HG03045 (cell line): ENCODE measurements around the gene CMSS1.

Experiments used
- ATAC-seq: cut with Tn5 transposase; IDR thresholded peaks from one replicate; pipeline ENCODE4 v1.9.1; 2021; ENCODE audit warnings: mild to moderate bottlenecking, moderate library complexity; ENCODE audit not compliant: unreplicated experiment

Gene CMSS1

DNA sequence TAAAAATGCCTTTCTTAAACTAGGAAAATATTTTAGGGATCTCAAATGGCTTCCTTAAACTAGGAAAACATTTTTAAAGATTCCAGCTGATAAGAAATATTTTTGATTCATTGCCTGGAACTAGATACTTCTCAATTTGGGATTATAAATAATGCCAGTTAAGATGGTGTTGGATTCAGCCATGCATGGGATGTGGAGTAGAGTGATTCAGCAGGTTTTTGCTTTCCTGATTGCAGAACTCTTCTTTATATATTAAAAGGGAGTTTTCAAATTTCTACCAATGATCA lies 281.1 kb downstream of the CMSS1 start:
- no peak for ATAC-seq

DNA sequence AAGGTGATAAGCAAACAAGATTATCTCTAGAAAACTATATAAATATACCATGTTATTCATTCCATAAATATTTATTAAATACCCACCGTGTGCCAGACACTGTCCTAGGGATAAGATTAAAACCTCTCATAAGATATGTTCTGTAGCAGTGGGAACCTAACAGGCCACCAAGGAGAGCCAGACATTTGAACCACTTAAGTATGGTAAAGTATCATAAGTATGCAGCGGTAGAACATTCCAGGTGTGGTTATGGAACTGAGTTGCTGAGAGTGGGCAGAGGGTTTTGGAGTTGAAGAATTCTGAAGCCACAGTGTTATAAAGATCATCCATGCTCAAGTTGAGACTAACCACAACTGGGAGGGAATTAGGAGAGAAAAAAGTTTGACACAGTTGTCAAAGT lies 282.0 kb downstream of the CMSS1 start:
- ATAC-seq, result no peak

DNA sequence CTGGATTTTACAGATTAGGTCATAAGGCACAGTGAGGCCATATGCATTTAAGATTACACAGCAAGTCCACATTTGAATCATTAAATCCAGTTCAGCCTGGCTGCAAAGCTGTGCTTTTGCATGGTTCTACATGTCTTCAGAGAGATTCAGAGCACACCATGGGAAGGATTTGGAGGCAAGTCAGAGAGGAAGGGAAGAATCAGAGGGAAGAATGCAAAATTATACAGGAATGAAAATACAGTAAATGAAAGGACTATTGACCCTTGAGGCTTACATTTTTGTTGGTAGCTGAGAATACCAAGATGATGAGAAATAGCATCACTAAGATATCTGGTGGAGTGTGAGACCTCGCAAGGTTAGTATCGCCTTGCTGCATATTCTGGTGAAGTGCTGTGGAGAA lies 282.8 kb downstream of the CMSS1 start:
- ATAC-seq, result no peak

DNA sequence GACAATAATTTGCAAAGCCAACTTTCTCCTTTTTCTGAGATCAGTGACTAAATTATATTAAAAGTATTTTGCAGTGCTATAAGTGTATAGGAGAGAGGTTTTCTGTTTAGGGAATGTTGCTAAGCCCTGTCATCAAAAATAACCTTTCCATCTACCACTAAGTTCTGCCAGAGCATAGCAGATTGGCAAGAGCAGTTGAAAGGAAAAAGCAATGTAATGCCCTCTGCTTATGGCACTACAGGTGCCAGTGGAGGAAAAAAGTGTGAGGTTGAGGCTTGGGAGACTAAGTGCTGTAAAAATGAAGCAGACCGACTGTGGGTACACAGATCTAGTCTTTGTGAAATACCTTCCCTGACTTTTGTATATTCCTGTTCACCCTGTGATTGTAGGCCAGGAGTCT lies 285.1 kb downstream of the CMSS1 start:
- ATAC-seq, result no peak

DNA sequence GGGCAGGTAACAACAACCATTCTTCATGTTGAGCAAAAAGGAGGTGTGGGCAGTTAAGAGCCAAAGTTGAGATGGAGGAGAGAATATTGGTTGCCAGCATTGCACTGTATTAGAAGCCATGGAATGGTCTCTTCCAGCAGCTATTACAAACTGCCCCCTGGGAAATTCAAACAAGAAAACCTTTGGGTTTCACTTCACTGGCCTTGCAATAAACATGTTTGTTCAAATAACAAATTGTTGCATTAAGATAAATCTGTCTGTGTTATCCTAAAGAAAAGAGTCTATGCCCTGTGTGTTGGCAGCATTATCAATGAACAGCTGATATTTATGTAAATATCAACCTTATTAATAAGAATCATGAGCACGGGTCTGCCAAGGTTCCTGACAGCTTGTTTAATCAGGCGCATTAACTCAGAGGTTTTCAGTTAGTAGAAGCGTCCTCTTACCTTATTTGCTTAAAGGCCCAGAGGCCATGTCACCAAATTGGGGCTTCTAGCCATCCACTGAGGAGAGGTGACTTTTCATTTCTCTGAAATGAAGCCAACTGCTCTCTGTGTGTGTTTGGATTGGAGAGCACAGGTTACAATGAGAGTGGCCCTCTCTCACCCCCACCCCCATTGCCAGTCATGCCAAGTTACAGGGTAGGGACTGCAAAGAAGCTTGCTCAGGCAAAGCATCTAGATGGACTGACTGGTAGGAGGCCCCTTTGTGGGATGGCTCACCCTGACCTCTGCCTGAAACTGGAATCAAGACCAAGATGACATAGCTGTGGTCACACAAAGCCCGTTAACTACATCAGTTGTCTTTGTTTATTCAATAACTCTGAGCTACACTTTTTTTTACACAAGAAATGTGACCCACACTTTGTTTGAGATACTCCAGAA lies 286.1 kb downstream of the CMSS1 start:
- peak; percentile 94 for ATAC-seq

DNA sequence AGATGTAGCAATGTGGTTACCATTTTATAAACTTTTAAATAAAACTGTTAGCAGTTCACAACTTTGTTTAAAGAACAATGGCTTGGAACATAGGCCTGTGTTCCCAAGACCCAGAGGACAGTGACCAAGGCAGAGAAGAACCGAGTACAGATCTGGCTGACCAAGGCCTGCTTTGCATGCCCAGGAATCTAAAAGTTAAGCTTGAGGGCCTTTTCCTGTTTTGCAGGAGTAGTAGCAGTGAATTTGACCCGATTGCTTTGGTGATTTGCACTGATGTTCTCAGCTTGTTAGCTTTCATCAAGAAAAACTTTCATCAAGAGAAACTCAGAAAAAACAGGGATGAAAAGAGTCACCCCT lies 286.8 kb downstream of the CMSS1 start:
- ATAC-seq, result peak; percentile 42

DNA sequence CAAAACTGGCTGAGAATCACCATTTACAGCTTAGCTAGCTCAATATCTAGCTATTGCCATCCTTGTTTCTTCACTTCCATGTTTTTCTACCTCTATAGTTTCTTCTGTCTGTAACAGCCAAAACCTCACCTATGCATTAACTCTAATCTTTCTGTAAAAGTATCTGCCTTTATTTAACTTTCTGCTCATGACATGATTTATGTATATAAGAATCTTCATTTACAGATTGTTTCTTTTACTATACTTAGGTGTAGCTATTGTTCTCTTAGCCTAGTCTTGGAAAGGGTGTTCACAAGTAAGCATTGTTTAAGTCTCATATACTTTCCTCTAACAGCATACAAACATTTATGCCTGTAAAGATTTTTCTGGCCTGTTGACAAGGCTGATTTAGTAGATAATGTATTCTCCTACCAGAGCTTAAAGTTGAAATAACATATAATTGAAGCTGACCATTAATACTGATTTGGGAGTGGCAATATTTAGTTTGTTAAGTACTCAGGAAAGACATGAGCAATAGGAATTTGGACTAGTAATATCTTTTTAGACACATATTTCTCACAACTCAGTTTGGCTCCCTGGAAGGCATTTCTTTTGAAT lies 287.3 kb downstream of the CMSS1 start:
- ATAC-seq, result no peak

DNA sequence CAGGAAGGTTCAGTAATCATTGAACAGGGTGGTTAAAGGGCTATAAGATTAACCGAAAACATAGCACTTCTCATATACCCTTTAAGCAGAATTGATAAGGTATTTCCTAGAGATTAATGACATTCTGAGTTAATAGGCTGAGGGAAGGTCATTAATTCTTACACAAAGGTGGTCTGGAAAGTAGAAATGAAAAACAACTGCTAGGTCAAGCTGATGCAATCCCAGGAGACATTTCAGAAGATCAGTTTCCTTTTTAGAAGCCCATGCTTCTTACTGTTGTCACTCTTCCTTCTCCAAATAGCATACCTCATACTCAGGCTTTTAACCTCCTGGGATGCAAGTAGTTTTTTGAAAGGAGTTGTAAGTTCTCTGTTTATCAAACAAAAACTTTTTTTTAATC lies 287.8 kb downstream of the CMSS1 start:
- no peak for ATAC-seq

DNA sequence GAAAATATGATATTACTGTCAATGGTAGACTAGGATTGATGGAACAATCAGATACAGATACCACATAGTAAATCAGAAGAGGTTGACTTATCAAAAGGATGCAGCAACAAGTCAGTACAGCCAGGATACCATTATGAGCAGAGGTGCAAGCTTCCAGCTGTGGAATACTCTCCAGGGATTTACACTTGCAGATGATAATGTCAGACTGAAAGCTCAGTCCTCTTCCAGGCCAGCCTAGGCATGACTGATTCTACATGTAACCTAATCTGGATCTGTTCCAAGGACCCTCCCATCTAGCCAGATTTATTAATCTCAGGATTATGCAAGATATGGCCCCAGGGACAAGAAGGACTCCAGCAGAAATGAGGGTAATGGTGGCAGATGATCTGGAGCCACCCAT lies 288.4 kb downstream of the CMSS1 start:
- no peak for ATAC-seq

DNA sequence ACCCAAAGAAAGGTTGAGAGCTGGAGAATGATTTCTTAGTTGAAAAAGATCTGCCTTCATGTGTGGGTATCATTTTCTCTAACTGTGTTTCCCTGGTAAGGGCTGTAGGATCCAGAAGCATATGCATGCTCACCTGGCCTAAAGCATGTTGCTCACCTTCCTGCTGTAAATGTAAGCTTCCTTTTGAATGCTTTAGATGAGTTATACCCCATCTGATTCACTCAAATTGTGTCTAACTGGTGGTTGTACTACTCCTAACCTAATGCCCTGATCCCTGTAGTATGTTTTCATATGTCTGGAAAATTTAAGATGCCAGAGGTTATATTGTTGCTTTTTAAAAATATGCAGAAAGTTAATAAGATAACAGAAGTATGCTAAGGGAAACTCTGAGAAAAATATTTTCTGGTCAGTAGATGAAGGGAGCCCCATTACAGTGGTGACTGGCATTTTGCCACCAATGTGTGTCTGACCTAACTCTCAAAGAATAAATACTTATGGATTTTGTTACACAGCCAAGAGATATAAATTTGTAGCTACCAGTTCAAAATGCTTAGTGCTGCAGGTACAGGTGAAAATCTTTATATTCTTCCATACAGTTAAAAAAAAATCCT lies 289.0 kb downstream of the CMSS1 start:
- ATAC-seq, result no peak

DNA sequence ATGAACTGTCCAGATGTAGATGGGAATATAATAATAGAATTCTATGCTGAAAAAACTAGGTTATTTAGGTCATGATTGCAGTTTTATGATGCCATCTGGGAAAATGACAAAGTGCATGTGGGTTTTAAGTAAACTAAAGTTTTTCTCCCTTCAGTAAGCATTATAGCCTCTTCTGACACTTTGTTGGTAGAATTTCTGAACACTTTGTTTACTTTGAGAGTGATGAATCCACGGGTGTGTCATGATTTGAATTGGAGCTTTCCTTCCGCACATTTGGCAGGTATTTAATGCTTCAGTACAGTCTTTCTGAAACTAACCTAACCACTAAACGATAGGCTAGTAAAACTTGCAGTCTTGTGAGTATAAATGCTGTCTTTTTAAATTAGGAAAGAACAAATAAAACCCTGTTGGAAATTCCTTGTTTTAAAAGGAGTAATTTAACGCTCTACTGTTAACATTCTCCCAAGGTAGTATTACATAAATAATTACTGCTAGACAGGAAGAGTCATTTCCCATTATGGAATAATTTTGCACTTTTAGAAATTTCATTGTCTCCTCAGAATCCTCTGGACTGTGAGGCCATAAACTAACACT lies 289.7 kb downstream of the CMSS1 start:
- no peak for ATAC-seq

DNA sequence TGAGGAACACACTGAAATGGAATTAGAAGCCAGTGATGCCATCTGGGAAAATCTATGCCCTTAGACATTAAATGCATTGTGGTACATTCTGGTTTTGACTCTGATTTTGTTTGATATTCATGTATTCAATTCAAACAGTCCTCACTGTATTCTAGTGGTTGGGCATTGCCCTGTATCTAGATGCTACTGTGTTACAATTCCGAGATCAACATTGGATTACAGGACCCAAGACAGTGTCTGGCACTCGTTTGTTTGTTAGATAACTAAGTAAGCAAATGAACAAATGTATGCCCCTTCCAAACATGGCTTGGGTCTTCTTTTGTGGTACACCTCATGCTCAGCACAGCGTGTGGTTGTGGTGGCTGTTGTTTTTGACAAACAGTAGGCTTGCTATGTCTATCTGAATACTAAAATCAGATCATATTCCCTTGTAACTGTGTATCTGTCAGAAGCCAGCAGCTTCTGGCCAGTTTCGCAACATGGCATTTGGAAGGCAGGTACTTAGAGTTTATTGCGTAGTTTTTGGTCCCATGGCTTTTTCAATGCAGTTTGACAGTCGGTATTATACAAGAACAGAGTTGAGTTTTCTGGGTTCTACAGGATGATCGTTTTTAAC lies 290.9 kb downstream of the CMSS1 start:
- no peak for ATAC-seq

DNA sequence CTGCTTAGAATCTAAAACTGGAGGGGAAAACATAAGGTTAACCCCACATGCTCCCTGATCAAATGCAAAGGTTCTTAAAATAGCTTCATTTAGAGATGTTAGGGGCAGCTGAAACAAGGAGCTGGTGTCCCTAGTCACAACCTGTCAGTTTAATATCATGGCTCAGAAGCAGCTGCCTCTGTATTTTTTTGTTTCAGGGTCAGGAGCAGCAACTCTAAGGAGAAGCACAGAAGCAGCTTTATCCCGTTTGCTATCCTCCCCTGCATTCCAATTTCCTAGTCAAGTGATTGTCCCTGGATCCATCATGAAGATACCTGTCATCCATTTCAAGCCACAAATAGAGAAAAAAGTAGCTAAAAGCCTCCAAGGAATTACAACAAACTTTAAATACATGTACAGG lies 292.5 kb downstream of the CMSS1 start:
- ATAC-seq, result no peak

DNA sequence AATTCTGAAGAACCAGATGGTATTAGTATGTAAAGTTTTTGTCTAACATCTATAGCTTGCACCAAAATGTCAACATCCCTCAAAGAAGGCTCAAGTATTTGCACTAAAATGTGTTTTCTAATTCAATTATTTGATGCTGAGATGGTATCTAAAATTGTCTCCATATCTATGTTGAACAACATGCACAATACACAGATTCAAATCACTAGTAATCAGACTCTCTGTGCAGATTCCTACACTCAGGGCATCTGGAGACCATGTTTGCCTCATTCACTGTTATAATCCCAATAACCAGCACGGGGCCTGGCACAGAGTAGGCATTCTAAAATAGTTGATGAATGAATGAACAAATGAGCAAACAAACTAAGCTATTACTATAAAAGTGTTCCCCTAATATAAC lies 294.1 kb downstream of the CMSS1 start:
- no peak for ATAC-seq

DNA sequence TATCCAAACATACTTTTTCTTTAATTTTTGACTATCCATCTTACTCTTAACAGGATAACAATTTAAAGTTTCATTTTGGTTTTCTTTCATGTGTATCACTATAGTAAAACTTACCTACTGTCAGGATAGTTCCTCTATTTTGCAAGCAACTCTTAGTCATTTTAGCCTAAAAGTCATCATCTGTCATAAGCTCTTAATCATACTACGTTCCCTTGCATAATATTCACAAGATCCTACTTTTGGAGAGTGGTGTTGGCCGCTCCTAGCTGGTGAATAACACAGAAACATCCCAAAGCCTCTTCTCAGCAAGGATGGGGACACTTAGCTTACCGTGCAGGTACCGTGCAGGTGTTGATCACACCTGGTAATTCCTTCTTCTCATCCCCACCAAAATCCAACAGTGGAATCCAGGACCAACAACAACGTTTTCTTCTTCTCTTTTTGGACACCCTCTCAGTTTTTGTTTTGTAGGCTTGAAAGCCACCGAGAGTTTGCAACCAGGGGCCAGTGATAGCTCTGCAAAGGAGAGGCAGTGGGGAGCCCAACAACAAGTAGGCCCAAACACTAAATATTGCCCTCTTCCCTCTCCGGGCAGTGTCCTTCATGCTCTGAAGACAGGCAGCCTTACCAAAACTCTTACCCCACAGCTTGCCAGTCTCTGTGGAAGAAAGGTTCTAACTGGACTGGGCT lies 296.2 kb downstream of the CMSS1 start:
- no peak for ATAC-seq

DNA sequence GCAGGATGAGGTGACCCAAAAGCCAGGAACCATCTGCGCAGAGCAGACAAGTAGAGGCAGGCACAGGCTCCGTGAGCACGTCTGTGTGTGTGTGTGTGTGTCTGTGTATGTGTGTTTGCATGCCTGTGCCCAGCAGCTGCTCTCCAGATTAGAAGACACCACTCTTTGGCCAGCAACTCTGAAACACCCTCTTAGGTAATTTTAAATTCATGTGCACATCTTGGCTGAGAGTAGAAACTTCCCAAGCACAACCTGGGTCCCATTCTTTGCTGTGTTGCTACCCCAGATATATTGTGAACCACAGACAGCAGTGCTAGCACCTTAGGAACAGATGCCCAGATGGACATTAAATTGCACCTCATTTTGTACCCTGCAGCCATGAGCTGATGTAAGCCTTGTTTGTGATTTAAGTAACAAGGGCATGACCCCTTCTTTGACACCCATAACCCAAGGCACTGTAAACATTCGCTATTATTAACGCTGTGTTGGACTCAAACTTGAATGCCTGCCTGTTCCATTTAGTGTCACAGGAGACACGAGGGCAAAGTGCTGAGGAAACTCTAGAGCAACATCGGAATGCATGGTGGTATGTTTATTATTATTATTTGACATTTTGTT lies 296.9 kb downstream of the CMSS1 start, which contains the start of gene FILIP1L:
FILIP1L (minus strand) TSS at position 89 of the 618 bp plus-strand sequence.
- no peak for ATAC-seq

DNA sequence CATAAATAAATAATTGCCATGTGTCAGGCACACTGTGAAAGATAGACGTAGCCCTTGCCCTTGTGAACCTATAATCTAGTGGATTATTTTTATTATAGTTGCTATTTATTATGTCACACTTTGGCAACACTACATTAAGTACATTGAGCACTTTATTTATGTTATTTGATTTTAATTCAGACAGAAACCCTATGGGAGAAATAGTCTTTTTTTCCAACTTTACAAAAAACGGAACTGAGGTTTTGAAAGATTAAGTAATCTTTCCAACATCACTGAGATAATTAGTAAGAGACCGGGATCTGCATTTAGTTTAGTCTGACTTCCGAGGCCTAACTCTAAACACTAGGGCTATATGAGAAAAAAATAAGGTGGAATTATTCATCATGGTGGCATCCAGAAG lies 299.4 kb downstream of the CMSS1 start:
- ATAC-seq, result no peak

DNA sequence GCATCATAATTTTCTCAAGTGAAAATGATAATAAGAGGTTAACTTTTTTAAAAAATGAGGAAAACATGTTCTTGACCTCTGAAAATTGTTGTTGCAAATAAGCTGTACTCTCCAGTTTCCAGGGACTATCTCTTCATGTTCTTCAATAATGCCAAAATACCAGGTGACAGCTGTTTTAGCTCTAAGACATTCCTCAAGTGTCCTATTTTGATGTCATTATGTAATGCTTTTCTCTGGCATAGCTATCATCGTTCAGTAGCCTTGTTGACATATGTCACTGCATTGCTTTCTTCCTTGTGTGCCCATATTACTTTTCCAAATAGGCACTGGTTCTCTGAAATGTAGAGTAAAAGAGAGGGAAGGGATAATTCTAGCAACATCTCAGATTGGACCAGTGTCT lies 302.4 kb downstream of the CMSS1 start:
- ATAC-seq, result no peak

DNA sequence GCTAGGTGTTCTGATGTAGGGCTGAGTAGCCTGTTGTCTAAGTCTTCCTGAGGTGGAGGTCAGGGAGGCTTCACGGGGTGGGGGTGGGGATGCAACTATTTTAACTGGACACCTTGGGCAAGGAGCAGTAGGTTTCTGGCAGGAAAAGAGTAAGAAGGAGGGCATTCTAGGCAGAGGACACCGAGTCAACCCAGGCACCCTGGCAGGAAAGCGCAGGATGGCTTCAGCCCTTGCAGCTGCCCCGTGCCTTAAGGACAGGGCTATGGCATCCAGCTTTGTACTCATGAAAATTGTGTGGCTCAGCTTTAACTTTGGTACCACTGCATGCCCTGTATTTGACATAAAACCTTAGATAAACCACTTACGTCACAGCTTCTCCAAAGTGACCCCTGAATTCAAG lies 303.0 kb downstream of the CMSS1 start:
- no peak for ATAC-seq

DNA sequence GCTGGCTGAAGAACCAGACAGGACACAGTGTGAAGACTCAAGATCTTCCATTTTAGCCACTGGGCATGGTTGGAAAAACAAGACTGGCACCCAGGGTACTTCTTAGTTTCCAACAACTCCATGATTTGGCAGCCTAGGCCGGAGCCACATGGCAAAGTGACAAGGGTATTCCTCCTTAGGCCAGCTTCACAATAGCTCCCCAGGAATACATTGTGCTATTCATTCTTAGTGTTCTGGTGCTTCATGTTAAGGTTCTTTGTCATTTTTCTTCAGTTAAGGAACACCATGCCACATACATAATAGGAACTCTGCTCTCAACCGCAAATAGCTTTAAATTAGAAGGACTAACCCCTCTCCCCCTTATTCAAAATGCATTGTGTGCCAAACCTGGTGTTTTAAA lies 304.7 kb downstream of the CMSS1 start:
- ATAC-seq, result no peak

DNA sequence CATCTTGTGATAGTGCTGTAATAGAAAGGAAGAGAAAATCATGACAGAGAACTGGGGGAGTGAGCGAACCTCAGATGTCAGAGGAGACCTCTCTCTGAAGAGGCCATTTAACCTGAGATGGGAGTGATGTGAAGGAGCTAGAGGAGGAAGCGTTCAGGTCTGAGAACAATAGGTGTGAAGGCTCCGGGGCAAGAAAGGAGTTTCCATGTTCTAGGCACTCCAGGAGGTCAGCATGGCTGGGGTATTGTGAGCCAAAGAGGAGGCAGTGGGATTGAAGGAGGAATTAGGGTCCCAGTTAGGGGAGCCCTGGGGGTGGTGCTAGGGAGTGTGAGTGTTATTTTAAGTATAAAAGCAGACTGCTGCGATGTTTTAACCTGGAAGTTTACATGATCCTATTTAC lies 305.4 kb downstream of the CMSS1 start:
- no peak for ATAC-seq
